B cell (primary cell): ENCODE results near the gene PIK3R1.

Experiments
- CTCF ChIP-seq: fragments of 200-600 bp; IDR thresholded peaks from one replicate; pipeline ENCODE4 v1.8.0; 2022; ENCODE audit warnings: antibody characterized with exemption, mild to moderate bottlenecking
- EZH2 ChIP-seq: IDR thresholded peaks from 2 replicates; pipeline ENCODE4 v1.6.1; 2012; ENCODE audit warnings: borderline replicate concordance, low read depth, mild to moderate bottlenecking, moderate library complexity, low read length; ENCODE audit not compliant: insufficient read depth, poor library complexity, severe bottlenecking

- TF ChIP-seq CTCF = no peak
- TF ChIP-seq EZH2 = no peak
These were observed 130.0 kb downstream of the PIK3R1 start for GRCh38 chr5:68345582-68345981.
